Neural crest cell (in vitro differentiated cells): ENCODE data around the gene TNPO3. TPM values are rescaled to one million over a fixed set of nuclear protein-coding genes. Genes with fewer than 3 reads are reported as not detected.
A peak's percentile ranks its signal among the peaks of the same experiment; 100 is the strongest.

ENCODE experiments used
- DNase-seq: peaks from one replicate; pipeline ENCODE4 v3.0.0; 2021; ENCODE audit warnings: low read depth, mixed read lengths, low spot score
- H3K27ac Mint-ChIP-seq: one replicate; pipeline ENCODE4 v1.8.0; 2021; ENCODE audit warnings: mild to moderate bottlenecking, mixed read lengths; ENCODE audit not compliant: unreplicated experiment
- H3K27me3 Mint-ChIP-seq: 2 replicates; pipeline ENCODE4 v1.8.0; 2021; ENCODE audit warnings: low read depth, mild to moderate bottlenecking, mixed read lengths
- H3K36me3 Mint-ChIP-seq: 2 replicates; pipeline ENCODE4 v1.8.0; 2021; ENCODE audit warnings: low read depth, mild to moderate bottlenecking, mixed read lengths
- H3K4me1 Mint-ChIP-seq: 2 replicates; pipeline ENCODE4 v1.8.0; 2021; ENCODE audit warnings: mixed read lengths
- H3K4me3 Mint-ChIP-seq: one replicate; pipeline ENCODE4 v1.8.0; 2021; ENCODE audit warnings: mild to moderate bottlenecking, mixed read lengths
- H3K9me3 Mint-ChIP-seq: 2 replicates; pipeline ENCODE4 v1.8.0; 2021; ENCODE audit warnings: mixed read lengths
- CTCF ChIP-seq: fragments of 200-600 bp; sonication (generic); conservative IDR thresholded peaks from 2 replicates; pipeline ENCODE4 v1.5.0; 2021; ENCODE audit warnings: antibody characterized with exemption, mild to moderate bottlenecking
- long read RNA-seq: library from polyadenylated mRNA; unstranded; transcript quantifications from one replicate; pipeline ENCODE4 v2.0.0, GENCODE V29; 2020
- total RNA-seq: library from RNA; stranded (reverse); gene quantifications from 2 replicates; pipeline ENCODE4 v1.2.1, GENCODE V29; 2021

The TNPO3 gene
- total RNA-seq = 67.5 and 68.7 TPM in 2 replicates
- long read RNA-seq, full-length matches to known transcripts = 234 of 320 reads
- long read RNA-seq, partial matches to known transcripts = 46 of 320 reads
- long read RNA-seq, other reads (novel, unspliced or antisense) = 40 of 320 reads

GRCh38 chr7:129054438-129055293 is at the start of gene TNPO3:
Gene TNPO3 (minus strand): TSS chr7:129055111. CDS start chr7:129054770, 341 bp downstream.
- H3K27me3 Mint-ChIP-seq = peaks cover 22% of the 10 kb centered on the region
- DNase-seq = peak; percentile 87
- no peaks in the 10 kb centered on the region for H3K36me3 Mint-ChIP-seq
- peak; percentile 29 for TF ChIP-seq CTCF
- H3K27ac Mint-ChIP-seq = peak within 1 kb of the TSS; percentile 100
- H3K4me1 Mint-ChIP-seq = peaks cover 35% of the 10 kb centered on the region
- H3K4me3 Mint-ChIP-seq = peak within 1 kb of the TSS; percentile 97
- H3K9me3 Mint-ChIP-seq = no peaks in the 10 kb centered on the region

- peaks cover 11% of the 10 kb centered on the region for H3K4me1 Mint-ChIP-seq
- peaks cover 2% of the 10 kb centered on the region for H3K9me3 Mint-ChIP-seq
- H3K4me3 Mint-ChIP-seq = no peak overlapping the region
- H3K36me3 Mint-ChIP-seq = no peaks in the 10 kb centered on the region
- H3K27me3 Mint-ChIP-seq = no peaks in the 10 kb centered on the region
- DNase-seq = no peak
- no peak for TF ChIP-seq CTCF
- H3K27ac Mint-ChIP-seq = no peak overlapping the region
Measured at GRCh38 chr7:129103561-129104324, 48.8 kb upstream of the TNPO3 start.

GRCh38 chr7:129101746-129102145 is 46.8 kb upstream of the TNPO3 start:
- Mint-ChIP-seq H3K36me3 (no peaks in the 10 kb centered on the region), H3K9me3 (no peaks in the 10 kb centered on the region), H3K27me3 (no peaks in the 10 kb centered on the region), H3K4me1 (peaks cover 11% of the 10 kb centered on the region), H3K4me3 (no peak overlapping the region), H3K27ac (no peak overlapping the region)
- no peak for TF ChIP-seq CTCF
- DNase-seq = no peak

GRCh38 chr7:129100827-129101166 is 45.9 kb upstream of the TNPO3 start:
- H3K9me3 Mint-ChIP-seq = no peaks in the 10 kb centered on the region
- no peak overlapping the region for H3K4me3 Mint-ChIP-seq
- no peak overlapping the region for H3K27ac Mint-ChIP-seq
- TF ChIP-seq CTCF = no peak
- peaks cover 11% of the 10 kb centered on the region for H3K4me1 Mint-ChIP-seq
- peaks cover 2% of the 10 kb centered on the region for H3K27me3 Mint-ChIP-seq
- H3K36me3 Mint-ChIP-seq = no peaks in the 10 kb centered on the region
- DNase-seq = no peak

GRCh38 chr7:129098409-129099084 is 43.6 kb upstream of the TNPO3 start:
- Mint-ChIP-seq H3K4me1 (peaks cover 11% of the 10 kb centered on the region), H3K9me3 (no peaks in the 10 kb centered on the region), H3K27me3 (peaks cover 9% of the 10 kb centered on the region), H3K36me3 (no peaks in the 10 kb centered on the region), H3K4me3 (no peak overlapping the region), H3K27ac (no peak overlapping the region)
- DNase-seq = no peak
- TF ChIP-seq CTCF = no peak
